Measurements from ENCODE around the gene C2orf76.
A peak's percentile ranks its signal among the peaks of the same experiment; 100 is the strongest.

Gene C2orf76

DNA sequence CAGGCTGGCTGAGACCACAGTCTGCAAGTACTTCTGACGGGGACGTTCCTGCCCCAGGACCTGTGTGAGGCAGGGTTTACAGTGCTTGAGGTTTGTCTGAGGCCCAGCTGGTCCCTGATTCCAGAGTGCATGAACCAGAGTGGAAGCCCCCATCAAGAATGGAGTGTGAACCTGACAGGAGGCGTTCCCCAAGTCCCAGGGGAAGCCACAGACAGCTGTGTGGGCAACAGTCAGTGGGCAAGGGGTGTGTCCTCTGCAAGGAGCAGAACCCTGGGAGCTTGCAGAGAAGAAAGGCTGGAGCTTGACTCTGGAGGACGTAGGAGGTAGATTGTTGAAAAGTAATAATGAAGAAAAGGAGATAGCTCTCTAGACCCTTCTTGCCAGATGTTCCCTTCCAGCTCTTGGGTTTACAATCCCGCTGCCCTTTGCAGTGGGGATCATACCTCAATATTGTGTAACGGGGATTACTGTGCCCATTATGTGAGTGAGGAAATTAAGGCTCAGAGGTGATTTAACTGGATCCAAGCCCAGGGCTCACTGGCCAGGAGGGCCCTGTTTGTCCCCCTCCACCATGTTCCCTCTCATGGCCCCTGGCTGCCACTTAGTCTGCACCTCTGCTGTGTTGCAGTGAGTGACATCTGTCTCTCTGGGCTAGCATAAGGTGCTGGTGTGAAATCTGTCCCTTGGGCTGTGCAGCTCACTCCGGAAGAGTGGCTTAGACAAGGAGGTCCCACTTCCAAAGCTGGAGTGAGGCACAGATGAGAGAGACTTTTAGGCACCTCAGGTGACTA lies 6.3 kb upstream of the C2orf76 start:
- H3F3A ChIP-seq (ENCODE audit: low read depth) = no peaks in the 10 kb centered on the region
- peaks cover 28% of the 10 kb centered on the region for H3K79me2 ChIP-seq (ENCODE audit: insufficient read depth, low read length)
- H3K4me3 ChIP-seq (ENCODE audit: low read length, poor library complexity, severe bottlenecking) = no peak overlapping the region
- peaks cover 41% of the 10 kb centered on the region; the same call in 1 of the 2 replicates for H3K36me3 ChIP-seq (ENCODE audit: insufficient read depth, low read length)
- H3K9me3 ChIP-seq (ENCODE audit: insufficient read depth, low read depth, low read length) = no peaks in the 10 kb centered on the region
- no peaks in the 10 kb centered on the region for H3K27me3 ChIP-seq (ENCODE audit: insufficient read depth, low read length, poor library complexity, severe bottlenecking)
- no peaks in the 10 kb centered on the region for H3K9me2 ChIP-seq (replicated peaks; ENCODE audit: low read depth, low read length)
- TF ChIP-seq, protein P1, sequence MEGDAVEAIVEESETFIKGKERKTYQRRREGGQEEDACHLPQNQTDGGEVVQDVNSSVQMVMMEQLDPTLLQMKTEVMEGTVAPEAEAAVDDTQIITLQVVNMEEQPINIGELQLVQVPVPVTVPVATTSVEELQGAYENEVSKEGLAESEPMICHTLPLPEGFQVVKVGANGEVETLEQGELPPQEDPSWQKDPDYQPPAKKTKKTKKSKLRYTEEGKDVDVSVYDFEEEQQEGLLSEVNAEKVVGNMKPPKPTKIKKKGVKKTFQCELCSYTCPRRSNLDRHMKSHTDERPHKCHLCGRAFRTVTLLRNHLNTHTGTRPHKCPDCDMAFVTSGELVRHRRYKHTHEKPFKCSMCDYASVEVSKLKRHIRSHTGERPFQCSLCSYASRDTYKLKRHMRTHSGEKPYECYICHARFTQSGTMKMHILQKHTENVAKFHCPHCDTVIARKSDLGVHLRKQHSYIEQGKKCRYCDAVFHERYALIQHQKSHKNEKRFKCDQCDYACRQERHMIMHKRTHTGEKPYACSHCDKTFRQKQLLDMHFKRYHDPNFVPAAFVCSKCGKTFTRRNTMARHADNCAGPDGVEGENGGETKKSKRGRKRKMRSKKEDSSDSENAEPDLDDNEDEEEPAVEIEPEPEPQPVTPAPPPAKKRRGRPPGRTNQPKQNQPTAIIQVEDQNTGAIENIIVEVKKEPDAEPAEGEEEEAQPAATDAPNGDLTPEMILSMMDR (conservative IDR thresholded peaks at IDR 0.05; ENCODE audit: low read length) = no peak
- TF ChIP-seq EZH2phosphoT487 (IDR thresholded peaks at IDR 0.05; ENCODE audit: borderline replicate concordance) = no peak
- no peak overlapping the region for H2AFZ ChIP-seq (ENCODE audit: low read length)
- H3K4me2 ChIP-seq (ENCODE audit: low read depth, low read length, poor library complexity, severe bottlenecking) = no peak overlapping the region
- peaks cover 19% of the 10 kb centered on the region for H4K20me1 ChIP-seq (ENCODE audit: insufficient read depth, low read length, poor library complexity, severe bottlenecking)
- H3K4me1 ChIP-seq (ENCODE audit: insufficient read depth, low read length, poor library complexity, severe bottlenecking) = peaks cover 18% of the 10 kb centered on the region
- H3K9ac ChIP-seq (ENCODE audit: low read depth, low read length, poor library complexity, severe bottlenecking) = no peak overlapping the region

DNA sequence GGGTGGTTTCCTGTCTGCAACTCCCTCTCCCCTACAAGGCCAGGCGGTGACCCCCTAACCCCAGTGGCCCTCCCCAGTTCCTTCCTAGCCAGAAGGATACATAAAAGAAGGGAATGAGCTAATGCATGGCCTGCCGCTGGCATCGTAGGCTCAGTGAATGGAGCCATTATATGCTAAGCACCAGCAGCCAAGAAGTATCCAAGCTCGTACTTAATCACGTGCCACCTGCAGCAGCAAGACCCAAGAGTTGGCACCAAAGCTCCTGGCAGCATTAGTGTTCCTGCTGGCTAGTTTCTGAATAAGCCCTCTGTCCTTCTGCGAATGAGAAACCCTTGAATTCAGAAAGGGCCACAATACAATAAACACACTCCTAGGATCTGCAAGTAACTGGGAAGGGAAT lies 4.5 kb upstream of the C2orf76 start:
- peaks cover 41% of the 10 kb centered on the region; the same call in 1 of the 2 replicates for H3K36me3 ChIP-seq (ENCODE audit: insufficient read depth, low read length)
- no peak overlapping the region for H2AFZ ChIP-seq (ENCODE audit: low read length)
- TF ChIP-seq, protein P1 (conservative IDR thresholded peaks at IDR 0.05; ENCODE audit: low read length) = no peak
- no peak for TF ChIP-seq EZH2phosphoT487 (IDR thresholded peaks at IDR 0.05; ENCODE audit: borderline replicate concordance)
- H3F3A ChIP-seq (ENCODE audit: low read depth) = no peaks in the 10 kb centered on the region
- peaks cover 44% of the 10 kb centered on the region for H3K79me2 ChIP-seq (ENCODE audit: insufficient read depth, low read length)
- H3K27me3 ChIP-seq (ENCODE audit: insufficient read depth, low read length, poor library complexity, severe bottlenecking) = no peaks in the 10 kb centered on the region
- H3K9me2 ChIP-seq (replicated peaks; ENCODE audit: low read depth, low read length) = no peaks in the 10 kb centered on the region
- no peak overlapping the region for H3K4me3 ChIP-seq (ENCODE audit: low read length, poor library complexity, severe bottlenecking)
- H3K4me1 ChIP-seq (ENCODE audit: insufficient read depth, low read length, poor library complexity, severe bottlenecking) = peaks cover 22% of the 10 kb centered on the region
- H3K9ac ChIP-seq (ENCODE audit: low read depth, low read length, poor library complexity, severe bottlenecking) = no peak overlapping the region
- H3K4me2 ChIP-seq (ENCODE audit: low read depth, low read length, poor library complexity, severe bottlenecking) = no peak overlapping the region
- no peaks in the 10 kb centered on the region for H3K9me3 ChIP-seq (ENCODE audit: insufficient read depth, low read depth, low read length)
- peaks cover 27% of the 10 kb centered on the region for H4K20me1 ChIP-seq (ENCODE audit: insufficient read depth, low read length, poor library complexity, severe bottlenecking)

DNA sequence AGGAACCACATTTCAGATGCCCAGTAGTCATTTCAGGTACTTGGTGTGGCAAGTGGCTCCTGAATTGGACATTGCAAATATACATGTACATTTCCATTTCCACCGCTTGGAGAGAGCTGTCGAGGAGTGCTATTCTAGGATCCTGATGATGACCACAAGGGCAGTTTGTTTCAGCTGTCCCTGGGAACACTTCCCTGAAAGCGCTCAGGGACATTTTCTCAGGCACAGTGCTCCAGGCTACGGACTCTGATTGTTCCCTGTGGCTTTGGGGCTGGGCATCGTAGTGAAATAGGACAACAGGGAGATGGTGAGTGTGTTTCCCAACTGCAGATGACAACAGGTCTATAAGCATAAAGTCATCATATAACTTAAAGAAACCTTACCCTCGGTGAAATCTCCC lies 3.2 kb upstream of the C2orf76 start:
- Histone ChIP-seq H3K79me2 (ENCODE audit: insufficient read depth, low read length) (peaks cover 57% of the 10 kb centered on the region), H3F3A (ENCODE audit: low read depth) (no peaks in the 10 kb centered on the region), H3K4me2 (ENCODE audit: low read depth, low read length, poor library complexity, severe bottlenecking) (peak overlapping the region; percentile 3), H3K4me3 (ENCODE audit: low read length, poor library complexity, severe bottlenecking) (no peak overlapping the region), H3K27me3 (ENCODE audit: insufficient read depth, low read length, poor library complexity, severe bottlenecking) (no peaks in the 10 kb centered on the region), H3K9me2 (replicated peaks; ENCODE audit: low read depth, low read length) (no peaks in the 10 kb centered on the region), H3K36me3 (ENCODE audit: insufficient read depth, low read length) (peaks cover 41% of the 10 kb centered on the region; the same call in 1 of the 2 replicates), H3K4me1 (ENCODE audit: insufficient read depth, low read length, poor library complexity, severe bottlenecking) (peaks cover 35% of the 10 kb centered on the region), H3K9me3 (ENCODE audit: insufficient read depth, low read depth, low read length) (no peaks in the 10 kb centered on the region), H2AFZ (ENCODE audit: low read length) (no peak overlapping the region), H3K9ac (ENCODE audit: low read depth, low read length, poor library complexity, severe bottlenecking) (no peak overlapping the region), H4K20me1 (ENCODE audit: insufficient read depth, low read length, poor library complexity, severe bottlenecking) (peaks cover 35% of the 10 kb centered on the region)
- TF ChIP-seq, protein P1 (conservative IDR thresholded peaks at IDR 0.05; ENCODE audit: low read length) = no peak
- no peak for TF ChIP-seq EZH2phosphoT487 (IDR thresholded peaks at IDR 0.05; ENCODE audit: borderline replicate concordance)
